Gastrocnemius medialis (tissue), 4 donors: Measurements from ENCODE around the gene LYRM9.

Source experiments
- CTCF ChIP-seq, 5 experiments: fragments of 450-650 bp in 3 of 5; fragments of 200-600 bp in 2 of 5; sonication (generic) in 2 of 5; IDR thresholded peaks in 4 of 5; conservative IDR thresholded peaks in 1 of 5; 1 replicate in 4 of 5; 2 replicates in 1 of 5; pipeline ENCODE4 v1.5.1; 2016 to 2019; ENCODE audit warnings: antibody characterized with exemption in 5 of 5, mild to moderate bottlenecking in 3 of 5, moderate library complexity in 3 of 5
- POLR2A ChIP-seq, 2 donors: fragments of 450-650 bp; IDR thresholded peaks; one replicate each; pipeline ENCODE4 v1.6.1; 2017; ENCODE audit warnings: antibody characterized with exemption in 2 of 2, mild to moderate bottlenecking in 2 of 2, moderate library complexity in 2 of 2

- TF ChIP-seq CTCF (IDR thresholded peaks at IDR 0.05 in 4 of 5, conservative IDR thresholded peaks at IDR 0.05 in 1 of 5) (no peak), POLR2A (IDR thresholded peaks at IDR 0.05) (no peak)
Measured at GRCh38 chr17:27896701-27897100, 3.5 kb upstream of the LYRM9 start.
